ENCODE results near the gene CNOT1. TPM values are rescaled to one million over a fixed set of nuclear protein-coding genes. Genes with fewer than 3 reads are reported as not detected.

CNOT1 gene
- total and polyA plus RNA-seq, 10 of the 15 experiments (the other 5 are each of a cell fraction or from before 2014, with no cell fraction given) = 101 to 246 (median 175) TPM

- DNase-seq (ENCODE audit: low read depth, low spot score) (no peak), FAIRE-seq (no peak), ATAC-seq (no peak)
- no peak overlapping the region for H3K4me3 ChIP-seq
- H3K4me1 ChIP-seq (ENCODE audit: control insufficient read depth, insufficient read depth, low read length) = no peaks in the 10 kb centered on the region
- intact Hi-C loops (cut with micrococcal nuclease; ENCODE audit: unreplicated experiment) = no loop called here
- ChIA-PET SMC1A (ENCODE audit: uncharacterized antibody, unreplicated experiment) (no interaction called here), RAD21 (ENCODE audit: unreplicated experiment) (no interaction called here), CTCF (interaction anchor here (0.6 to 1.6 kb wide), 2 partner anchors 46 to 107 kb away, joined by 3 to 4 read pairs; no protein-coding TSS in a partner anchor), POLR2A (interaction anchor here (0.9 kb wide), 1 partner anchor 40 kb away, joined by 3 read pairs; no protein-coding TSS in a partner anchor)
- no TSS peak for BruUV-seq (replicated peaks)
- no peaks in the 10 kb centered on the region for H3K36me3 ChIP-seq (ENCODE audit: control insufficient read depth in 2 of 2, insufficient read depth in 2 of 2, low read length in 1 of 2)
- H3K27me3 ChIP-seq (replicated peaks in 1 of 2; ENCODE audit: control insufficient read depth in 2 of 2, insufficient read depth in 2 of 2, low read length in 1 of 2) = no peaks in the 10 kb centered on the region
- no peak overlapping the region for H3K9ac ChIP-seq (ENCODE audit: control insufficient read depth, insufficient read depth, low read length)
- H2AFZ ChIP-seq (ENCODE audit: control insufficient read depth, low read depth, low read length) = no peak overlapping the region
- in situ Hi-C loops (cut with MboI) = loop anchor here (25.0 kb wide), 1 partner anchor 312 kb away; no protein-coding TSS in a partner anchor
- no peak overlapping the region for H3K27ac ChIP-seq (ENCODE audit: control insufficient read depth, insufficient read depth)
- H4K20me1 ChIP-seq (ENCODE audit: control insufficient read depth, insufficient read depth) = no peaks in the 10 kb centered on the region
- no peak for TF ChIP-seq LARP7 (IDR thresholded peaks at IDR 0.05)
- no peak for TF ChIP-seq PAX5 (IDR thresholded peaks at IDR 0.05; ENCODE audit: borderline replicate concordance, low read depth, low read length)
- TF ChIP-seq NRF1 (conservative IDR thresholded peaks at IDR 0.05; ENCODE audit: low read depth, low read length) = no peak
- TF ChIP-seq BCLAF1 (IDR thresholded peaks at IDR 0.05) = no peak
- no peak for TF ChIP-seq SP1 (IDR thresholded peaks at IDR 0.05; ENCODE audit: low read depth, low read length)
- TF ChIP-seq, protein P1, sequence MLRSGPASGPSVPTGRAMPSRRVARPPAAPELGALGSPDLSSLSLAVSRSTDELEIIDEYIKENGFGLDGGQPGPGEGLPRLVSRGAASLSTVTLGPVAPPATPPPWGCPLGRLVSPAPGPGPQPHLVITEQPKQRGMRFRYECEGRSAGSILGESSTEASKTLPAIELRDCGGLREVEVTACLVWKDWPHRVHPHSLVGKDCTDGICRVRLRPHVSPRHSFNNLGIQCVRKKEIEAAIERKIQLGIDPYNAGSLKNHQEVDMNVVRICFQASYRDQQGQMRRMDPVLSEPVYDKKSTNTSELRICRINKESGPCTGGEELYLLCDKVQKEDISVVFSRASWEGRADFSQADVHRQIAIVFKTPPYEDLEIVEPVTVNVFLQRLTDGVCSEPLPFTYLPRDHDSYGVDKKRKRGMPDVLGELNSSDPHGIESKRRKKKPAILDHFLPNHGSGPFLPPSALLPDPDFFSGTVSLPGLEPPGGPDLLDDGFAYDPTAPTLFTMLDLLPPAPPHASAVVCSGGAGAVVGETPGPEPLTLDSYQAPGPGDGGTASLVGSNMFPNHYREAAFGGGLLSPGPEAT (IDR thresholded peaks at IDR 0.05; ENCODE audit: low read depth) = no peak
- TF ChIP-seq PBX3 (IDR thresholded peaks at IDR 0.05; ENCODE audit: insufficient replicate concordance, low read depth, low read length) = no peak
- TF ChIP-seq ZSCAN29 (IDR thresholded peaks at IDR 0.05) = no peak
- no peak for TF ChIP-seq SUZ12 (IDR thresholded peaks at IDR 0.05; ENCODE audit: unreplicated experiment)
- no peaks in the 10 kb centered on the region for H3K9me3 ChIP-seq (replicated peaks; ENCODE audit: control insufficient read depth, insufficient read depth, low read length)
- 78% methylated on average over 2 of the region's 3 CpGs for WGBS (ENCODE audit: insufficient coverage, insufficient replicate concordance, low lambda C conversion rate, missing lambda C conversion rate)
- no peaks in the 10 kb centered on the region for H3K79me2 ChIP-seq (ENCODE audit: control insufficient read depth, insufficient read depth, low read length)
- no peak overlapping the region for H3K4me2 ChIP-seq (ENCODE audit: control insufficient read depth, insufficient read depth)
These were observed 20.1 kb upstream of the CNOT1 start for GRCh38 chr16:58649707-58650106.
